Measurements from ENCODE around the gene CYP2A7. TPM values are rescaled to one million over a fixed set of nuclear protein-coding genes. Genes with fewer than 3 reads are reported as not detected.
"Not testable (repeated sequence)": the region's sequence is repeated elsewhere in the genome, so short reads cannot be mapped to it uniquely, and the experiment has no call there.

CYP2A7 gene
- total and polyA plus RNA-seq, 9 of the 15 experiments (the other 6 are each of a cell fraction or from before 2014, with no cell fraction given): 0.22 TPM; not detected in 8

DNA sequence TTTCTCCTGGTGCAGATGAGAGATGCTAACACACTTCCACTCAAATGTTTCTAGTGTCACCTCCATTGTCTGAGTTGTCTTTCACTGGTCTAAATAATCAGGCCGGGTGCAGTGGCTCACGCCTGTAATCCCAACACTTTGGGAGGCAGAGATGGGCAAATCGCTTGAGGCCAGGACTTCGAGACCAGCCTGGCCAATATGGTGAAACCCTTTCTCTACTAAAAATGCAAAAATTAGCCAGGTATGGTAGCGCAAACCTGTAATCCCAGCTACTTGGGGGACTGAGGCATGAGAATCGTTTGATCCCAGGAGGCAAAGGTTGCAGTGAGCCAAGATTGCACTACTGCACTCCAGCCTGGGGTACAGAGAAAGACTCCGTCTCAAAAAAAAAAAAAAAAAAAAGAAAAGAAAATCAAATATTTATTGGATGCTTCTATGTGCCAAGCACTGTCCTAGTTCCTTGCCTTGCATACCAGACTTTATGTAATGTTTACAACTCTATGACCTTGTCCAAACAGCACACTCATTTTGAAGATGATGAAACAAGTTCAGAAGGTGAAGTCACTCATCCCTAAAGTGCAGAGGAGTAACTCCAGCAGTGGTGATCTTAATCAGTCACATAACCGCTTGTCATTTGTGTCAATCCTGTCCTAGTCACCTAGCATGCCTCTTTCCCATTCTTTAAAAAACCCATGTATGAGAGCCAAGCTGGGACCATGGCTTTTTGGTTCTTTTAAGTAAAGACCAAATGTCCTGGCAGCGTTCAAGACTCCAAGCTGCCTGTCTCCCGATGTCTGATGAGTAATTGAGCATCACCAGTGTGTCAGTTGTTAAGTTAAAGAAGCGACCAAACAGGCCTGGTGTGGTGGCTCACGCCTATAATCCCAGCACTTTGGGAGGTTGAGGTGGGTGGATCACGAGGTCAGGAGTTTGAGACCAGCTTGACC lies 15.1 kb upstream of the CYP2A7 start (continued):
- TF ChIP-seq, protein P1, sequence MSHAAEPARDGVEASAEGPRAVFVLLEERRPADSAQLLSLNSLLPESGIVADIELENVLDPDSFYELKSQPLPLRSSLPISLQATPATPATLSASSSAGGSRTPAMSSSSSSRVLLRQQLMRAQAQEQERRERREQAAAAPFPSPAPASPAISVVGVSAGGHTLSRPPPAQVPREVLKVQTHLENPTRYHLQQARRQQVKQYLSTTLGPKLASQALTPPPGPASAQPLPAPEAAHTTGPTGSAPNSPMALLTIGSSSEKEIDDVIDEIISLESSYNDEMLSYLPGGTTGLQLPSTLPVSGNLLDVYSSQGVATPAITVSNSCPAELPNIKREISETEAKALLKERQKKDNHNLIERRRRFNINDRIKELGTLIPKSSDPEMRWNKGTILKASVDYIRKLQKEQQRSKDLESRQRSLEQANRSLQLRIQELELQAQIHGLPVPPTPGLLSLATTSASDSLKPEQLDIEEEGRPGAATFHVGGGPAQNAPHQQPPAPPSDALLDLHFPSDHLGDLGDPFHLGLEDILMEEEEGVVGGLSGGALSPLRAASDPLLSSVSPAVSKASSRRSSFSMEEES (CRISPR knock-in tag; IDR thresholded peaks at IDR 0.05): peak; percentile 12; the same call in 1 of the 2 replicates
- TF ChIP-seq FOXJ2 (tag; IDR thresholded peaks at IDR 0.05): peak; percentile 85; the same call in 1 of the 2 replicates
- TF ChIP-seq CTBP1 (IDR thresholded peaks at IDR 0.05; ENCODE audit: borderline replicate concordance): peak; percentile 39; the same call in 1 of the 2 replicates
- TF ChIP-seq TSHZ1 (CRISPR knock-in tag; IDR thresholded peaks at IDR 0.05): peak; percentile 41; the same call in 1 of the 2 replicates
- TF ChIP-seq AFF1 (IDR thresholded peaks at IDR 0.05; ENCODE audit: low read depth in 1 of 2, partially characterized antibody in 2 of 2): peak; percentile 45 to 49
- peak; percentile 71 for TF ChIP-seq HINFP (tag; conservative IDR thresholded peaks at IDR 0.05; ENCODE audit: low read depth)
- peak; percentile 94 for TF ChIP-seq PKNOX1 (IDR thresholded peaks at IDR 0.05)
- TF ChIP-seq MAFG (tag; conservative IDR thresholded peaks at IDR 0.05): peak; percentile 52; the same call in 1 of the 2 replicates
- not testable (repeated sequence) for TF ChIP-seq NR2C2 (CRISPR knock-in tag; IDR thresholded peaks at IDR 0.05)
- TF ChIP-seq NR2C2 (tag; IDR thresholded peaks at IDR 0.05): peak; percentile 89
- peak; percentile 67; the same call in 1 of the 2 replicates for TF ChIP-seq ZNF316 (IDR thresholded peaks at IDR 0.05)
- peak; percentile 86 for TF ChIP-seq DPF2 (IDR thresholded peaks at IDR 0.05)
